ENCODE measurements around the gene EXOSC2.

The EXOSC2 gene

DNA sequence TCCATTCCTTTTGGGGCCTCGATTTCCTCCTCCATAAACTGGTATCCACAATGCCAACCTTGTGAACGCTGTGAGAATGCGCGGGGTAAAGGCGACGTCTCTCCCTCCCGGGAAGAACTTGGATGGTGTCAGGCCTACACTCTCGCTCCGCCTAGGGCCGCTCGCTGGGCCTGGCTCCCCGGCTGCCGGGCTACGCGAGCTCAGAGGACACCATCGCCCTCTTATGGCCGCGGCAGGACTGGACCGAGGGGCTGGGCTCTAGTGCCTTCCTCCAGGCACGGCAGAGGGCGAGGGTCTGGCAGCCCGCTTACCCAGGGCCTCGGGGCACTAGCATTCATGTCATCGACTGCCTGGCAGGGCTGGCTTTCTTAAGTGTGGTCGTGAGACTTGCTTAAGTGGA lies 1.3 kb upstream of the EXOSC2 start:
- no peak for DNase-seq (ENCODE audit: low read depth, low spot score)

DNA sequence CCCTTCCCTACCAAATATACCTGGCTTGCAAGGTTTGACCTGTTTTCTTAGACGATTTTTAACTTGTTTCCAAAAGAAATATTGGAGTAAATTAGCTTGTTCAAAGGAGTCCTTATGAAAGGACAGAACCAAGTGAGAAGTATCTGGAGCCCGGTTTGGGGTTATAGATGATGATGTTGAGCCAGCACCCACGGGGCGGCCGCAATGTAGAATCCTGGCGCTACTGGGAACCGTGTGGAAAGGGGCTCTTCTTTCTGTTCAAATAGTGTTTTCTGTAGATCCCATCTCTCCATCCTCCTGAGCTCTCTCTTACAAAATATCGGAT lies 517 bp upstream of the EXOSC2 start:
- DNase-seq (ENCODE audit: low read depth, low spot score) = no peak
- no peak overlapping the region for H3K27ac ChIP-seq

More for the DNA sequence above, 1.3 kb upstream of the EXOSC2 start:
- no peak overlapping the region for H3K27ac ChIP-seq

DNA sequence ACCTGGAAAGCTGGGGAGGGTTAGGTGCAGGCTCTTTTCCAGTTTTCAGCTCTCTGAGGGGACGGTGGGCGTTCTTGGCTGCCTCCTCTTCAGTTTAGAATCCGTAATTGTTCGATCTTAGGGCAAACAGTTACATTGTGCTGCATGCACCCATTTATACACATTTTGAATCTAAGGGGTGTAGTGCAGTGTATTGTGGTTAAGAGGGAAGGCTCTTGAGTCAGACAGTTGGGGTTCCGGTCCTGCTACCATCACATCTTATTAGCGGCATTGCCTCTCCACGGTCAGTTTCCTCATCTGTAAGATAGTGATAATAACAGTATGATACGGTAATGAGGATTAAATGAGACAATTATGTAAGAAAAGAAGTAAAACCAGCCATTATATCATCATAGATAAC lies 625 bp downstream of the EXOSC2 start:
- DNase-seq (ENCODE audit: low read depth, low spot score) = no peak
- no peak overlapping the region for H3K27ac ChIP-seq

DNA sequence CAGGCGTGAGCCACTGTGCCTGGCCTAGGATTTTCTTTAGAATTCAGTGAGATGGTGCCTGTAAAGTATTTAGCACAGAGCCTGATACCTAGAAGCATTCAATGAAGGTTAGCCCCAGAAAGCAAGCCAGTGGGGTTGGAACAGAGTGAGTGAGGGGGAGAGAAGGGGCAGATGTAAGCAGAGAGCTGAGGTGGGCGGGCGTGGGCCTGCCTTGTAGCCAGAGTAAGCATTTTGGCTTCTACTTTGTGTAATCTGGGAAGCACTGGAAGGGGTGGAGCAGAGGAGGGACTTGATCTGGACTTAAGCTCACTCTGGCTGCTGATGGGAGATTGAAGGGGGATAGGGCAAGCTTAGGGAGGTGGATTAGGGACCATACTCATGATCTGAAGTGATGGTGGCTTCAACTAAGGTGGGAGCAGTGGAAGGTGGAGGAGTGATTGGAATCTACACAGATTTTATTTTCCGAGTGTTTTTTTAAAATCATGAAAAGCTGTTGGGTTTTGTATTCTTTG lies 2.6 kb downstream of the EXOSC2 start:
- H3K27ac ChIP-seq = no peak overlapping the region
- DNase-seq (ENCODE audit: low read depth, low spot score) = no peak

DNA sequence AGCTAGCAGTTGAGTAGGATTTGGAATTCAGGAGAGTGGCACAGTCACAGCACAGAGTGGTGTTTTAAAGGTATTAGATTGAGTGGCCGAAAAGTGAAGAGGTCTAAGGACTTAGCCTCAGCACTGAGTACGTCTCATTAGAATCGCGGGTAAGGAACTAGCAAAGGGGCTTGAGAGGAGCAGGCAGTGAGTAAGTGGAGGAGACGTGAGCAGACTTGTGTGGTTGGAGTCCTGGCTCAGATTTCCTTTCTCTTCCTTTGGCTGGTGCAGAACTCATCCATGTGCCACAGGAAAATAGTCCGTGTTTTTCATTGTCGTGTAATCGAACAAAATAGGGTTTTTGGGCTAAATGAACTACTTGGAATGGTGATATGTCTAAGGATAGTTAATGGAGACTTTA lies 3.4 kb downstream of the EXOSC2 start:
- no peak for DNase-seq (ENCODE audit: low read depth, low spot score)
- H3K27ac ChIP-seq = no peak overlapping the region

DNA sequence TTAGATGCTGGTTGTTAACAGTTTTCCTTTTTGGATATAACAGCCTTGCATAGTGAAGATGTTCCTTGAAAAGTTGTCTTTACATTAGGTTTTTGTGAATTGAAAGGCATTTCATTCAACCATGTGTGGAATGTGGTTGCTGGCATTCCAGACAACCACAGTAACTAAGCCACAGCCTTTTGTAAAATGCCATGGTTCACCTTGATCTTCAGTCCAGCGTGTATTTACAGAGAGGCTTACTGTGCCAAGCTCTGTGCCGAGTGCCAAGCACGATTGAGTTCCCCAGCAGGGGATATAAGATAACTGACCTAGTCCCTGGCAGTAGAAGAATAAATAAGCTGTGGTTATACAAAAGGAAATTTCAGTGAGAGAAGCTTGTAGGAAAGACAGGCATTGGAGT lies 4.9 kb downstream of the EXOSC2 start:
- H3K27ac ChIP-seq = no peak overlapping the region
- DNase-seq (ENCODE audit: low read depth, low spot score) = no peak

DNA sequence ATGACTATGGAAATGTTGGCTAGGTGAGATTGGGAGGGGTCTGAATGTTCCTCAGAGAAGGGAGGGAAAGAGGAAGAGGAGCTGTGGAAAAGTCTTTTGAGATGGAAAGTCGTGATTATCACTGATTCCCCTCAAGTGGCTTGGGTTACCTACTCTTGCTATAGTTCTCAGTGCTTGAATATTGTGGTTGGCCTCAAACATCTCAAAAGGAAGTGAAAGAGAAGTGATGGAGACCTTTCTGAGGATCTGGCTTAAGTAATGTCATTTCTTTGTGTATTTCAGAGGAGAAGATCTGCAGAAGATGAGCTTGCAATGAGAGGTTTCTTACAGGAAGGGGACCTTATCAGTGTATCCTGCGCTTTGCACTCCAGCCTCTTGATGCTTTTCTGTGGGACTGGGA lies 5.5 kb downstream of the EXOSC2 start:
- DNase-seq (ENCODE audit: low read depth, low spot score) = no peak

DNA sequence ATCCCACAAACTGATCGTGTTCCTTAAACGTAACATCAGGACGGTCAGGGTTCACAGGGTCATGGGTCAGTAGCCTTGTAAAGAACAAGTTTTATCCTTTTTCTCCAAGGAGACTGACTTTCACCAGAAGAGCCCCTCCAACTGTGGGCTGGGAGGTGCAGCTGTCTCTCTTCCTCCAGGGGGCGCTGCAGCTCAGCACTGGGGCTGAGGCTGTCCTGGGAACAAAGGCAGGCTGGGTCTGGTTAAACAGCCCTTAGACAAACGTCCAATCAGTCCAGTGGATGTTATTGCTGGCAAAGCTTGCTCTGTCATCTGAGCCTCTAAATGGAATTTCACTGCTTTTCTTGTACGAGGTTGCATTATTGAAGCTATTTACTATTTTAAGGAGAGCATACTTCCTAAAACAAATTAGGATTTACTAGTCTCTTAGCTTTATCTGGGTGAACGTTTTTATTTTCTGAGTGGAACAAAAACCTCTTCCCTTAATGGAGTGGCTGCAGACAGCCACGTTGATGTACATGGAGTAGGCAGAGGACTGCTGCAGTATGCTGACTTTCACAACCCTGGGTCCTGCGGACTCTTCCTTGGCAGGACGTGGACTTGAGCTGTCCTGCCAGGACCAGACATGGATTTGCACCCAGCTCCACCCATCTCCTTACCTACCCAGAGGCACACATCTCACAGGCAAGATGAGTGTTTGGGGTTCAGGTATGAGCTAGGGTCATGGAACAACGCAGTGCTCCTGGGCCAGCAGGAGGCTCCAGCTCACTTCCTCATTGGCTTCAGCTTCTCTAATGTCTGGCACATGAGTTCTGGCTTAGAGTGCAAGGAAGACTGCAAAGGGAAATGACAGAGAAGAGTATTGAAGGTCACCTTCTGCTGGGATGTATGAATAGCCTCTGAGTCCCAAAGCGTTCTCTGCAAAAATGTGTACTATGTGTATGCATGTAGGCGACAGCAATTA lies 7.8 kb downstream of the EXOSC2 start:
- DNase-seq (ENCODE audit: low read depth, low spot score) = no peak
- no peak overlapping the region for H3K27ac ChIP-seq

More for the DNA sequence above, 5.5 kb downstream of the EXOSC2 start:
- H3K27ac ChIP-seq = no peak overlapping the region

DNA sequence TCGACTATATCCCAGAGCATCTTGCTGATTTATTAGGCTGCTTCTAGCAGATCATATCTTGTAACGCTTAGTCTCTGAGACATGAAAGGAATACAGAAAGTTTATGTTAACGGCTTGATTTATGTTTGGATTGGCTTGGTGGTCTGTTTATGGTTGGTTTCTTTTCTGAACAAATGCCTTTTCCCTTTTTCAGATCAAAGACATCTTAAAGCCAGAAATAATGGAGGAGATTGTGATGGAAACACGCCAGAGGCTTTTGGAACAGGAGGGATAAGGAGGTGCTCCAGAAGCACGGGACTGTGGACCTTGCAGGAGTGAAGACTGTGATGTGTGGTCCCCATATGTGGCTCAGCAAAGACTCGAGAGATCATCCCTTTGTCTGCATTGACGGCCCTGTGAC lies 9.9 kb downstream of the EXOSC2 start:
- H3K27ac ChIP-seq = no peak overlapping the region

DNA sequence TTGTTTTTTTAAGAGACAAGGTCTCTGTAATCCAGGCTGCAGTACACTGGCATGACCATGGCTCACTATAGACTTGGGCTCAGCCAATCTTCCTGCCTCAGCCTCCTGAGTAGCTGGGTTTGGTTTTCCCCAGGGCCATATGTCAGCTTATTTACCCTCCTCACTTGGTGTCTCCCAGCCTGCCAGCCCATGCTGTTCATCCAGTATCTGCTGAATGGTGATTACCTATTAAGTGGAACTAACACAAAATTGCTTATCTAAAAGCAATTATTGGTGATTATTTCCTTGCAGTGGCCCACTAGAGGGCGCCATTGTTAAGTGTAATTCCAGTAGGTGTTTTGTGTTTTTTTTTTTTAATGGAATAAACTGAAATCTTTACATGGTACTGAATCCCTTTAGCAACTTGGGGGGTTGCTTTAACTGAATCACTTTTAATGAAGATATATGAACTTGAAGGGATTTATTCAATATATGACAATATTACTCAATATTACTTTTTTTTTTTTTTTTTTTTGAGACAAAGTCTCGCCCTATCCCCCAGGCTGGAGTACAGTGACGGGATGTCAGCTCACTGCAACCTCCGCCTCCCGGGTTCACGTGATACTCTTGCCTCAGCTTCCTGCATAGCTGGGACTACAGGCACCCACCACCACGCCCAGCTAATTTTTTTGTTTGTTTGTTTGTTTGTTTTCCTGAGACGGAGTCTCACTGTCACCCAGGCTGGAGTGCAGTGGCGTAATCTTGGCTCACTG lies 13.8 kb downstream of the EXOSC2 start:
- H3K27ac ChIP-seq = no peak overlapping the region
- DNase-seq (ENCODE audit: low read depth, low spot score) = no peak

More for the DNA sequence above, 9.9 kb downstream of the EXOSC2 start:
- DNase-seq (ENCODE audit: low read depth, low spot score) = no peak

DNA sequence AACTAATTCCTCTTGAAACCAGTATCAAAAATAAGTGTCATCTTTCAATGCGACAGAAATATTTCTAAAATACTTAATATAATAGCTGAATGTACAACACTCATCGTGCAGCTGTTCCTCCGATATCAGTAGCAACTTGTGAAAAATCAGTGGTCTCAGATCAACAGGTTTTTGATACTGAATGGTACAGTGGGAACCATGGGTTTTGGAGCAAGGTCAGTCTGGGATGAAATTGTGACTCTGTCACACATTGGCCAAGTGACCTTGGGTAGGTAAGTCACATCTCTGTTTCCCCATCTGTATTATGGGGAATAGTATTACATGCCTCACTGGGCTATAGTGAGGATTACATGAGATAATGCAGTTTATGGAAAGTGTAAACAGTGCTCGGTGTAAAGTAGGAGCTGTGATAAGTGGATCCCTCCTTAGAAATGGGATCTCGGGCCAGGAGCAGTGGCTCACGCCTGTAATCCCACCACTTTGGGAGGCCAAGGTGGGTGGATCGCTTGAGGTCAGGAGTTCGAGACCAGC lies 17.3 kb downstream of the EXOSC2 start:
- no peak overlapping the region for H3K27ac ChIP-seq
- DNase-seq (ENCODE audit: low read depth, low spot score) = no peak

DNA sequence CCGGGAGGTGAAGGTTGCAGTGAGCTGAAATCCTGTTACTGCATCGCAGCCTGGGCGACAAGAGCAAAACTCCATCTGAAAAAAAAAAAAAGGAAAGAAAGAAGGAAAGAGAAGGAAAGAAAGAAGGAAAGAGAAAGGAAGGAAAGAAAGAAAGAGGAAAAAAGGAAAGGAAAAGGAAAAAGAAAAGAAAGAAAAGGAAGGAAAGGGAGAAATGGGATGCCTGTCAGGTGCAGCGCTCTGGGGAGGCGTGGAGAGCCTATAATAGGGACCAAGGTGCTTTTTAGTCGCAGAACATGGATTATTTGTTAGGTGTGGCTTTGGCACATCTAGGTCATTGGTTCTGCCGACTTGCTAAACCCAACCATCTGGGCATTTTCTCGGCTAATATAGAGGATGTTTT lies 17.9 kb downstream of the EXOSC2 start:
- DNase-seq (ENCODE audit: low read depth, low spot score) = no peak
- no peak overlapping the region for H3K27ac ChIP-seq

DNA sequence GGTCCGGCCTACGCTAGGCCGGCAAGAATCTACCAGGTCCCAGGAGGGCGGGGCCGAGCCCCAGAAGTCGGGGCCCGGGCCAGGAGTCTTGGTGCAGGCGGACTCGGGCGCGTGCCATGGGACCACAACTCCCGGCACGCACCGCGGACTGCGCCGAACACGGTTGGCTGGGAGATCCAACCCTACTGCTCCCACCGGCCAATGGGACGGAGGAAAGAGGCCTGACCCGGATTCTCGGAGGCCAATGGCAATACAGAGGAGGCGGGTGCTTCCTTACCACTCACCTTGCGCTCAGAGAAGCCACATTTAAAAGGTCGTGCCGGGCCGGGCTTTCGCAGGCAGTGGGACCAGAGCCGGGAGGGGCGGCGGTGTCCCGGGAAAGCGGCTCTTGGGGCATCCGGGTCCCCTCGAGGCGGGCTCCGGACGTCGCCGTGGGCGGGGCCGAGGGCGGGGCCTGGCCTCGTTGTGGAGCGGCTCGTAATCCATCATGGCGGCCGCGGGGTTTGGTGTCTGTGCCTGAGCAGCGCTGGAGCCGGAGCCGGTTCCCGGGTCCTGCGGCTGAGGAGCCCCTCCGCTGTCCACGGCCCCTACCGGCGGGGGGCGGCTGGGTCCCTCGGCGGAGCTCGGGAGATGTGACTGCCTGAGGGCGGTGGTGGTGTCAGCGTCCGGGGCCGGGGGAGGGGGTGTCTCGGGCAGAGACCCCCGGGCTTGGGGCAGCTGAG lies 19.1 kb downstream of the EXOSC2 start:
- peak; percentile 91 for DNase-seq (ENCODE audit: low read depth, low spot score)
- H3K27ac ChIP-seq = peak overlapping the region; percentile 91

DNA sequence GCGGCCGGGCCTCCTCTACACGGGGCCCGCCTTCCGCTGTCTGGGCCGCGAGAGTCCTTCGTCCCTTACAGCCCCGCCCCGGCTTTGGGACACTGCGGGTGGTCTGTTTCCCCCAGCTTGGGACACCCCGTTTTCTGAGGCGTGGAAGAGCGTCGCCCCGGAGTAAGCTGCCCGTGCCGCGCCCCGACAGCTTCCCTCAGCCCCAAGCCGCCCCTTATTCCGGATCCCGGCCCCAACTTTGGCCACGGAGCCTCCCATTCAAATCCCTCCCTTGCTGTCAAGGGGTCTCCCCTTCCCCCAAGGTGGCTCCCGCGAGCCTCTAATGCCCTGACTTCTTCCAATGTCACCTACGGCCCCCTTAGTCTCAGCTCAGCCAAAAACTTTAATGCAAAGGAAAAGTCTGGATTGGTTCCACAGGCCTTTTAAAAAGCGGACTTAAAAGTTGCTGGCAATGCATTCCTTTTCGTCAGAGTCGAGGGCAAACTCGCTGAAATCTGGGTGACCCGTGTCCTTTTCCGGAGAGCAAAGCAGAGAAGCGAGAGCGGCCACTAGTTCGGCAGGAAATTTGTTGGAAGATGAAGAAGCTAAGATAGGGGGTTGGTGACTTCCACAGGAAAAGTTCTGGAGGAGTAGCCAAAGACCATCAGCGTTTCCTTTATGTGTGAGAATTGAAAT lies 19.8 kb downstream of the EXOSC2 start:
- DNase-seq (ENCODE audit: low read depth, low spot score) = no peak

DNA sequence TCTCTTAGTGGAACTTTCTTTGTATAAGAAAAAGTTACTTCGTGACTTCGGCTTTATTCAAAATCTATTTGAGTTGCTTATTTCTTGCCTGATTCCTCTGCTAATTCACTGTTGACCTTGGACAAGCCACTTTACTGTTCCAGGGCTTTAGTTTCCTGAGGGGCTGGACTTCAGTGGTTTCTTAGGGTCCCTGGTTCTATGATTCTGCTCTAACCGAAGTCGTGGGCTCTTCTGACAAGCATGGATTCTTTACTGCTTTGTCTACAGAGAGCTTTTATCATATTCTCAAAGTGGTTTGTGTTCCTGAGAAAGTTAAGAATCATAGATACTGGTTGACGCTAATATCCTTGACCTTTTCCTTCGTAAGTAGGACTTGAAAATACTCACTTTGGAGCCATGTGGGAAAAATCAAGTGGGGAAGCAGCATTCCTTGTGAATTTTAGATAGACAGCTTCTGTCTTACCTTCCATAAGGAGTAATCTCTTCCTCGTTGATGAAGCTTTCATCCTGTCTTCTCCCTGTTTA lies 21.1 kb downstream of the EXOSC2 start:
- no peak overlapping the region for H3K27ac ChIP-seq
- no peak for DNase-seq (ENCODE audit: low read depth, low spot score)

More for the DNA sequence above, 19.8 kb downstream of the EXOSC2 start:
- peak overlapping the region; percentile 91 for H3K27ac ChIP-seq

DNA sequence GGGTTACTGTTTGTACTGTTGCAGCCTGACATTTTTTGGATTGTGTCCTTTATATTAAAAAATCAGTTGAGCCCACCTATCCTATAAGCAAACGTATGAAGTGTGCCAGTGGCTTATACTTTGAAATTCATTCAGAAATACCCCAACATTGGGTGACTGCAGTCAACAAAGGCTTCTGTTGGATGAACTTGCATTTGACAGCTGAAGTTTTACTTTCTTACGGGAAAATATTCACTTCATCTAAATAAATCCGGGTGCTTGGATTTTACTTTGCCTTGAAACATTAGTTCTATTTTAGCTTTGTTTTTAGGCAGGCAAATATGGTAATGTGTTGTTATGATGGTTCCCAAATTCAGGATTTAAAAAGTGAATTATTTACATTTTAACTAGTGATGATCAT lies 21.7 kb downstream of the EXOSC2 start:
- DNase-seq (ENCODE audit: low read depth, low spot score) = no peak
- H3K27ac ChIP-seq = peak overlapping the region; percentile 1

DNA sequence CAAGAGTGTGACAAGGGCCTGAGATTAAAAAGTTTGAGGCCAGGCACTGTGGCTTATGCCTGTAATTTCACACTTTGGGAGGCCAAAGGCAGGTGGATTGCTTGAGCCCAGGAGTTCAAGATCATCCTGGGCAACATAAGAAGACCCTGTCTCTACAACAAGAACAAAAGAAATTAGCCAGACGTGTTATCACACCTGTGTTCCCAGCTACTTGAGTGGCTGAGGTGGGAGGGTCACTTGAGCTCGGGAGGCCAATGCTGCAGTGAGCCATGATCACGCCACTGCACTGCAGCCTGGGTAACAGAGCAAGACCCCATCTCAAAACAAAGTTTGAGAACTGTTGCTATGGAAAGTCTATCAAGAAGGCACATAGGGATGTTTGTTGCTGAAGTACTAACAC lies 25.0 kb downstream of the EXOSC2 start:
- no peak overlapping the region for H3K27ac ChIP-seq
- no peak for DNase-seq (ENCODE audit: low read depth, low spot score)

DNA sequence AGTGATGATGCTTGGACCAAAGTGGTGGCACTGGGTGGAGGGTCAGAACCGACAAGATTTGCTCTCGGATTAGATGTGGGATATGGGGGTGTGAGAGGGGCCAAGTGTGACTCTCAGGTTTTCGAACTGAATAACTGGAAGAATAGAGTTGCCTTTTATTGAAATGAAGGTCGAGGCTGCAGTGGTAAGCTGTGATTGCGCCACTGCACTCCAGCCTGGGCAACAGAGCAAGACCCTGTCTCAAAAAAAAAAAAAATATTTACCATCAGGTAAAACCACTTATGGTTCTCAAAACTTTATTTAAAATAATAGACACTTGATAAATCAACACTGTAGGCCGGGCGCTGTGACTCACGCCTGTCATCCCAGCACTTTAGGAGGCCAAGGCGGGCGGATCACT lies 27.2 kb downstream of the EXOSC2 start:
- DNase-seq (ENCODE audit: low read depth, low spot score) = no peak
- H3K27ac ChIP-seq = no peak overlapping the region

DNA sequence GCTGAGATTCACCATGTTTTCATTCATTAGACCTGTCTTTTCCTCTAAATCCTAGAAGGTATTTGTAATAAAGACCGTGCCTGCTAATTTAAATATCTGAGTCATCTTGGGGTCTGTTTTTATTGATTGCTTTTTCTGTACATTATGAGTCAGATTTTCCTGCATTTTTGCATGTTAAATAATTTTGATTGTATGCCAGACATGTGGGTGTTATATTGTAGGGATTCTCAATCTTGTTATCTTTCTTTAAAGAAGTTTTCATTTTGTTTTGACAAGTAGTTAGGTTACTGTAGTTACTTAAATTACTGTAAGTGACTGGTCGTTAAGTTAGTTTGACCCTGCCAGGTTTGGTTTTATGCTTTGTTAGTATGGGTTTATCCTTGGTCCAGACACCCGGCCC lies 35.1 kb downstream of the EXOSC2 start:
- peak overlapping the region; percentile 81 for H3K27ac ChIP-seq
- DNase-seq (ENCODE audit: low read depth, low spot score) = no peak

DNA sequence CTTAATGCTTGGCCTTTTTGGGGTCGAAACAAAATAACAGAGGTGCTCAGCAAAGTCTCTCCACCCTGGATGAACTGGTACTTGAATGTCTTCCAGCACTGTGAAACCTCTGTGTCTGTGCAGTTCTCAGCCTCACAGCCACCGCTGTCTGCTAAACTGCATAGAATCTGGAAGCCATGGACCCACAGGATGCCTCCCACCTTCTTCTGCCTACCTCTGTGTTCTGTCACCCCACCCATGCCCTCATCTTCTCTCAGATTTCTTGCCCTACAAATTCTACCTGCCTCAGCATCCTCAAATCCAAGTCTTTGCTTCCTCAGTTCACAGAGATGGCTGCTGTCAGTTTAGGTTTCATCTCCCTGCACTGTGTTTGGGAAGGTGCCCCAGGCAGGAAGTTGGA lies 35.6 kb downstream of the EXOSC2 start:
- no peak for DNase-seq (ENCODE audit: low read depth, low spot score)
- H3K27ac ChIP-seq = peak overlapping the region; percentile 81

Measured in epithelial cell of prostate (primary cell).